Activated CD8-positive, alpha-beta memory T cell treated with anti-CD3 and anti-CD28 coated beads, Interleukin-2, amount 50 U/mL, for 48 hours (primary cell): ENCODE measurements around the gene OR51B2.

ENCODE experiments used
- DNase-seq: peaks from one replicate; pipeline ENCODE4 v3.0.0-alpha.2; 2020

The OR51B2 gene

GRCh38 chr11:5280582-5281102 lies 43.5 kb downstream of the OR51B2 start:
- peak; percentile 51 for DNase-seq

DNA sequence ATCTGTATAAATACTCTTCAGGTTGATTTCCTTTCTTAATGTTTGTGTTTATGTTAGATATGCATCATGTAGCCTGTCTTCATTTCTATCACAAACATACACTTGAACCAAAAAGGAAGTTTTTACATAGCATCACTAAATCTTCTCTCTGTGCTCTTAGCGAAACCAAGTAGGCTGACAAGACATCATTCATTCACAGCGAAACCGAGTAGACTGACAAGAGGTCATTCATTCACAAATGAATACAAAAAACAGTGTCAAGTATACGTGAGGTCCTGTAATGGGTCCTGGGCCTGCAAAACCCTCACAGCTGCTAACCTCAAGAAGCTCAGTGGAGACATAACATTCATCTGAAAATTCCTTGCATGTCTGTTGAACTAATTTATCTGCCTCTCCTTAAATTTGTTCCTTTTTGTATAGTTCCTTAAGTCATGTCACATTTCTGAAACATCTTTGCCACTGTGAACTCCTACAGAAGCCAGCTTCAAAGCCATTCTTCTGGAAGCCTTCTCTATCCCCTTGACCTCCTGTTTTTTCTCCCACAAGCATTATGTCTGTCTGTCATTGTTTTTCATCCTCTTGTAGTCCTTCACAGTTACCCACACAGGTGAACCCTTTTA lies 44.5 kb downstream of the OR51B2 start:
- DNase-seq: no peak

GRCh38 chr11:5277807-5278382 lies 46.2 kb downstream of the OR51B2 start:
- DNase-seq: no peak

DNA sequence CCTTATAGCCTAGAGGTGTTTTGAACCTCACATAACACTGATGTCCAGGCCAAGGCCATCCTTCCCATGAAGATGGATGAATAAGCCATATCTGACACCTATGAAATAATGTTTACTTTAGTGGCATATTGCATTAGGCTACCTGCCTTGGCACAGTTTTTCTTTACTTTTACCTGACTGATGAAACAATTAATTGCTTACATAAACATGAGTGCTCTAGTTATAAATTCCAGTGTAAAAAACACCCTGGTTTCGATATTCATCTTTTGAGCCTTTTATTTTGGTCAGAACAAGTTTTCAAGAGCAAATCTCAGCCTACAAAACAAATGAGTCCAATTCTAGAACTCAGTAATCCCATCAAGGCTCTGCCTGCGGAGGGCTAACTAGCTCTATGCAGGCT lies 47.4 kb downstream of the OR51B2 start:
- no peak for DNase-seq

GRCh38 chr11:5275369-5276110 lies 48.6 kb downstream of the OR51B2 start:
- no peak for DNase-seq

- no peak for DNase-seq
Observed at GRCh38 chr11:5274395-5274794, 49.7 kb downstream of the OR51B2 start.
